ENCODE measurements around the gene INSYN2B.

- TF ChIP-seq, protein P1, sequence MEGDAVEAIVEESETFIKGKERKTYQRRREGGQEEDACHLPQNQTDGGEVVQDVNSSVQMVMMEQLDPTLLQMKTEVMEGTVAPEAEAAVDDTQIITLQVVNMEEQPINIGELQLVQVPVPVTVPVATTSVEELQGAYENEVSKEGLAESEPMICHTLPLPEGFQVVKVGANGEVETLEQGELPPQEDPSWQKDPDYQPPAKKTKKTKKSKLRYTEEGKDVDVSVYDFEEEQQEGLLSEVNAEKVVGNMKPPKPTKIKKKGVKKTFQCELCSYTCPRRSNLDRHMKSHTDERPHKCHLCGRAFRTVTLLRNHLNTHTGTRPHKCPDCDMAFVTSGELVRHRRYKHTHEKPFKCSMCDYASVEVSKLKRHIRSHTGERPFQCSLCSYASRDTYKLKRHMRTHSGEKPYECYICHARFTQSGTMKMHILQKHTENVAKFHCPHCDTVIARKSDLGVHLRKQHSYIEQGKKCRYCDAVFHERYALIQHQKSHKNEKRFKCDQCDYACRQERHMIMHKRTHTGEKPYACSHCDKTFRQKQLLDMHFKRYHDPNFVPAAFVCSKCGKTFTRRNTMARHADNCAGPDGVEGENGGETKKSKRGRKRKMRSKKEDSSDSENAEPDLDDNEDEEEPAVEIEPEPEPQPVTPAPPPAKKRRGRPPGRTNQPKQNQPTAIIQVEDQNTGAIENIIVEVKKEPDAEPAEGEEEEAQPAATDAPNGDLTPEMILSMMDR (IDR thresholded peaks at IDR 0.05): no peak
- TF ChIP-seq POLR2A (IDR thresholded peaks at IDR 0.05): no peak
These were observed 115.8 kb downstream of the INSYN2B start for GRCh38 chr5:169864483-169864882.
